Middle frontal gyrus (tissue), 1 donor: ENCODE measurements around the gene ELOF1.

Source experiments
- DNase-seq: peaks from one replicate; pipeline ENCODE4 v3.0.0-alpha.2; 2015; ENCODE audit warnings: low spot score; ENCODE audit errors: extremely low spot score

ELOF1 gene

GRCh38 chr19:11535792-11536595, 23.0 kb downstream of the ELOF1 start:
- DNase-seq, result peak; percentile 71

- no peak for DNase-seq
Measured at GRCh38 chr19:11534948-11535347, 24.1 kb downstream of the ELOF1 start.

- DNase-seq, result no peak
Measured at GRCh38 chr19:11534538-11534937, 24.5 kb downstream of the ELOF1 start.

- peak; percentile 93 for DNase-seq
Measured at GRCh38 chr19:11530432-11530831, 28.6 kb downstream of the ELOF1 start.

GRCh38 chr19:11528551-11529341, 30.3 kb downstream of the ELOF1 start, which contains the start of gene ECSIT:
ECSIT (minus strand) TSS chr19:11529134; CDS start chr19:11519170, 9,964 bp downstream.
- peak; percentile 95 for DNase-seq

GRCh38 chr19:11519138-11519537, 39.9 kb downstream of the ELOF1 start:
- DNase-seq, result no peak

- no peak for DNase-seq
Measured at GRCh38 chr19:11513946-11514345, 45.1 kb downstream of the ELOF1 start.

- DNase-seq, result no peak
Measured at GRCh38 chr19:11510444-11510843, 48.6 kb downstream of the ELOF1 start.

GRCh38 chr19:11507370-11508078, 51.5 kb downstream of the ELOF1 start:
- no peak for DNase-seq

- DNase-seq, result no peak
Measured at GRCh38 chr19:11506967-11507366, 52.1 kb downstream of the ELOF1 start.

GRCh38 chr19:11506101-11506555, 52.9 kb downstream of the ELOF1 start:
- DNase-seq, result no peak

- peak; percentile 93 for DNase-seq
Measured at GRCh38 chr19:11505504-11506100, 53.4 kb downstream of the ELOF1 start, which contains the start of gene ZNF653. ZNF653 (minus strand) TSS chr19:11505839; CDS start chr19:11505786, 53 bp downstream.

- peak; percentile 90 for DNase-seq
Measured at GRCh38 chr19:11505032-11505503, 54.0 kb downstream of the ELOF1 start.

GRCh38 chr19:11504502-11505031, 54.5 kb downstream of the ELOF1 start:
- no peak for DNase-seq
